Neural cell (in vitro differentiated cells): ENCODE results near the gene SLC44A1. TPM values are rescaled to one million over a fixed set of nuclear protein-coding genes. Genes with fewer than 3 reads are reported as not detected.

Experiments used
- H2AFZ ChIP-seq: fragments of 200-600, 300-800 bp; sonication (generic), shearing (Covaris generic); 2 replicates; pipeline ENCODE4 v1.6.0; 2014; ENCODE audit warnings: low read depth, mild to moderate bottlenecking, antibody characterized with exemption, low read length, moderate library complexity
- H3F3A ChIP-seq: fragments of 200-600 bp; shearing (Covaris generic); 2 replicates; pipeline ENCODE4 v1.6.1; 2016; ENCODE audit warnings: mild to moderate bottlenecking, moderate library complexity, mixed read lengths, antibody characterized with exemption, low read length; ENCODE audit not compliant: insufficient read depth, poor library complexity, severe bottlenecking
- H3K27ac ChIP-seq: fragments of 200-600, 300-800 bp; sonication (generic), shearing (Covaris generic); 2 replicates; pipeline ENCODE4 v1.5.1; 2014; ENCODE audit warnings: mild to moderate bottlenecking, low read length, moderate library complexity
- H3K27me3 ChIP-seq: fragments of 300-800, 200-600 bp; sonication (generic), shearing (Covaris generic); 2 replicates; pipeline ENCODE4 v1.6.0; 2014; ENCODE audit warnings: mild to moderate bottlenecking, low read depth, low read length, moderate library complexity; ENCODE audit not compliant: insufficient read depth
- H3K36me3 ChIP-seq: fragments of 300-800, 200-600 bp; sonication (generic), shearing (Covaris generic); 2 replicates; pipeline ENCODE4 v1.5.1; 2014; ENCODE audit warnings: mild to moderate bottlenecking, antibody characterized with exemption, low read length, moderate library complexity; ENCODE audit not compliant: insufficient read depth
- H3K4me2 ChIP-seq: fragments of 300-800, 200-600 bp; sonication (generic), shearing (Covaris generic); 2 replicates; pipeline ENCODE4 v1.6.0; 2014; ENCODE audit warnings: mild to moderate bottlenecking, low read length
- H3K4me3 ChIP-seq: fragments of 300-800, 200-600 bp; sonication (generic), shearing (Covaris generic); 2 replicates; pipeline ENCODE4 v1.5.1; 2014; ENCODE audit warnings: mild to moderate bottlenecking, low read length, moderate library complexity
- H3K79me2 ChIP-seq: fragments of 200-600 bp; shearing (Covaris generic); replicated peaks from 2 replicates; pipeline ENCODE4 v1.6.0; 2014; ENCODE audit warnings: mild to moderate bottlenecking, low read length, moderate library complexity; ENCODE audit not compliant: insufficient read depth
- H3K9ac ChIP-seq: fragments of 300-800, 200-600 bp; sonication (generic), shearing (Covaris generic); 2 replicates; pipeline ENCODE4 v1.6.1; 2016; ENCODE audit warnings: mild to moderate bottlenecking, low read length, mixed read lengths
- H3K9me2 ChIP-seq: fragments of 200-600 bp; shearing (Covaris generic); 2 replicates; pipeline ENCODE4 v1.6.1; 2016; ENCODE audit warnings: mild to moderate bottlenecking, low read length, mixed read lengths; ENCODE audit not compliant: insufficient read depth
- H3K9me3 ChIP-seq: fragments of 200-600, 300-800 bp; sonication (generic), shearing (Covaris generic); 2 replicates; pipeline ENCODE4 v1.6.1; 2016; ENCODE audit warnings: mild to moderate bottlenecking, mixed run types, low read length, moderate library complexity, mixed read lengths
- H4K20me1 ChIP-seq: fragments of 200-600 bp; shearing (Covaris generic); 2 replicates; pipeline ENCODE4 v1.6.1; 2016; ENCODE audit warnings: mild to moderate bottlenecking, mixed run types; ENCODE audit not compliant: insufficient read depth
- CTCF ChIP-seq: fragments of 450-650 bp; IDR thresholded peaks from 2 replicates; pipeline ENCODE4 v1.5.1; 2014; ENCODE audit warnings: antibody characterized with exemption, mild to moderate bottlenecking, moderate library complexity; ENCODE audit not compliant: poor library complexity, severe bottlenecking
- EP300 ChIP-seq: fragments of 450-650 bp; conservative IDR thresholded peaks from 2 replicates; pipeline ENCODE4 v1.6.1; 2014; ENCODE audit warnings: antibody characterized with exemption, mild to moderate bottlenecking, moderate library complexity; ENCODE audit not compliant: poor library complexity, severe bottlenecking
- EZH2 ChIP-seq: fragments of 200-600, 300-800 bp; shearing (Covaris generic), sonication (generic); IDR thresholded peaks from 2 replicates; pipeline ENCODE4 v1.6.1; 2014; ENCODE audit warnings: antibody characterized with exemption, low read length, borderline replicate concordance, mild to moderate bottlenecking; ENCODE audit not compliant: insufficient read depth, poor library complexity, severe bottlenecking
- MXI1 ChIP-seq: fragments of 450-650 bp; conservative IDR thresholded peaks from 2 replicates; pipeline ENCODE4 v1.6.1; 2014; ENCODE audit warnings: antibody characterized with exemption, mild to moderate bottlenecking; ENCODE audit not compliant: poor library complexity, severe bottlenecking
- POLR2AphosphoS5 ChIP-seq: IDR thresholded peaks from 2 replicates; pipeline ENCODE4 v1.6.1; 2012
- RAD21 ChIP-seq: fragments of 450-650 bp; conservative IDR thresholded peaks from 2 replicates; pipeline ENCODE4 v1.6.1; 2014; ENCODE audit warnings: antibody characterized with exemption, mild to moderate bottlenecking, moderate library complexity
- REST ChIP-seq: IDR thresholded peaks from 2 replicates; pipeline ENCODE4 v1.6.1; 2012; ENCODE audit warnings: borderline replicate concordance
- SMC3 ChIP-seq: fragments of 450-650 bp; conservative IDR thresholded peaks from 2 replicates; pipeline ENCODE4 v1.6.1; 2014; ENCODE audit warnings: antibody characterized with exemption, mild to moderate bottlenecking, moderate library complexity; ENCODE audit not compliant: poor library complexity
- TAF1 ChIP-seq: IDR thresholded peaks from 2 replicates; pipeline ENCODE4 v1.6.1; 2012; ENCODE audit warnings: low read depth
- polyA plus RNA-seq: library from polyadenylated mRNA; depleted of rRNA; stranded (reverse); fragments of >200 nt; gene quantifications from 2 replicates; pipeline ENCODE4 v1.2.3, GENCODE V29; 2014

The SLC44A1 gene
- polyA plus RNA-seq, 1 donor from 2014 or later, result 3.9 TPM

GRCh38 chr9:105373723-105374122 is 129.3 kb downstream of the SLC44A1 start:
- H3K4me3 ChIP-seq, result no peak overlapping the region
- H3K27ac ChIP-seq, result no peak overlapping the region
- no peaks in the 10 kb centered on the region for H3K27me3 ChIP-seq
- H3K9ac ChIP-seq, result no peak overlapping the region
- H3K79me2 ChIP-seq, result no peaks in the 10 kb centered on the region
- no peaks in the 10 kb centered on the region for H3K9me2 ChIP-seq
- H3K36me3 ChIP-seq, result no peaks in the 10 kb centered on the region
- no peak overlapping the region for H2AFZ ChIP-seq
- no peaks in the 10 kb centered on the region for H3K9me3 ChIP-seq
- H3K4me2 ChIP-seq, result no peak overlapping the region
- H4K20me1 ChIP-seq, result no peaks in the 10 kb centered on the region
- H3F3A ChIP-seq, result no peaks in the 10 kb centered on the region
- TF ChIP-seq TAF1 (no peak), CTCF (no peak), RAD21 (no peak), MXI1 (no peak), REST (no peak), SMC3 (no peak), EP300 (no peak), POLR2AphosphoS5 (no peak), EZH2 (no peak)

GRCh38 chr9:105375323-105375722 is 130.9 kb downstream of the SLC44A1 start:
- H3F3A ChIP-seq, result no peaks in the 10 kb centered on the region
- no peaks in the 10 kb centered on the region for H3K36me3 ChIP-seq
- no peaks in the 10 kb centered on the region for H3K9me2 ChIP-seq
- no peak overlapping the region for H3K27ac ChIP-seq
- H3K27me3 ChIP-seq, result no peaks in the 10 kb centered on the region
- no peak overlapping the region for H2AFZ ChIP-seq
- no peaks in the 10 kb centered on the region for H3K9me3 ChIP-seq
- no peaks in the 10 kb centered on the region for H4K20me1 ChIP-seq
- no peak overlapping the region for H3K4me3 ChIP-seq
- TF ChIP-seq EP300, result no peak
- H3K9ac ChIP-seq, result no peak overlapping the region
- H3K79me2 ChIP-seq, result no peaks in the 10 kb centered on the region
- no peak overlapping the region for H3K4me2 ChIP-seq

- no peaks in the 10 kb centered on the region for H3K36me3 ChIP-seq
- no peak overlapping the region for H3K4me2 ChIP-seq
- no peaks in the 10 kb centered on the region for H3K79me2 ChIP-seq
- H2AFZ ChIP-seq, result no peak overlapping the region
- H3K27ac ChIP-seq, result no peak overlapping the region
- H3K9ac ChIP-seq, result no peak overlapping the region
- no peaks in the 10 kb centered on the region for H3K9me3 ChIP-seq
- TF ChIP-seq TAF1 (no peak), MXI1 (no peak), SMC3 (no peak), RAD21 (no peak), POLR2AphosphoS5 (no peak), EZH2 (no peak), REST (no peak), EP300 (no peak), CTCF (no peak)
- H4K20me1 ChIP-seq, result no peaks in the 10 kb centered on the region
- H3K9me2 ChIP-seq, result no peaks in the 10 kb centered on the region
- H3K4me3 ChIP-seq, result no peak overlapping the region
- no peaks in the 10 kb centered on the region for H3F3A ChIP-seq
- H3K27me3 ChIP-seq, result no peaks in the 10 kb centered on the region
Measured at GRCh38 chr9:105376893-105377292, 132.4 kb downstream of the SLC44A1 start.
